ENCODE results near the gene LYPD6B. TPM values are rescaled to one million over a fixed set of nuclear protein-coding genes. Genes with fewer than 3 reads are reported as not detected.

Gene LYPD6B
- total RNA-seq, 1 experiment from 2014 or later = 6.1 TPM

GRCh38 chr2:149132339-149132738, 93.8 kb downstream of the LYPD6B start:
- no peaks in the 10 kb centered on the region for H3K36me3 ChIP-seq (ENCODE audit: control insufficient read depth in 1 of 2, insufficient read depth in 2 of 2, low read length in 2 of 2)
- no peaks in the 10 kb centered on the region for H3K9me2 ChIP-seq (ENCODE audit: insufficient read depth)
- TF ChIP-seq REST (IDR thresholded peaks at IDR 0.05; ENCODE audit: low read depth) (no peak), SIN3A (IDR thresholded peaks at IDR 0.05; ENCODE audit: low read depth) (no peak), ZNF274 (IDR thresholded peaks at IDR 0.05; ENCODE audit: low read depth, low read length) (no peak), SP1 (IDR thresholded peaks at IDR 0.05; ENCODE audit: low read depth) (no peak), CEBPB (IDR thresholded peaks at IDR 0.05; ENCODE audit: low read depth) (no peak), CBX3 (IDR thresholded peaks at IDR 0.05; ENCODE audit: low read depth) (no peak), TCF7L2 (IDR thresholded peaks at IDR 0.05; ENCODE audit: borderline replicate concordance, extremely low read depth, insufficient read depth, insufficient read length) (no peak), JUND (IDR thresholded peaks at IDR 0.05) (no peak), CTCF (IDR thresholded peaks at IDR 0.05 in 2 of 3, conservative IDR thresholded peaks at IDR 0.05 in 1 of 3; ENCODE audit: borderline replicate concordance in 1 of 3, insufficient read depth in 1 of 3, low read depth in 2 of 3, low read length in 2 of 3) (no peak), POLR2A (IDR thresholded peaks at IDR 0.05; ENCODE audit: borderline replicate concordance, extremely low read depth, insufficient read depth, insufficient read length) (no peak), ZBTB33 (IDR thresholded peaks at IDR 0.05; ENCODE audit: extremely low read depth, insufficient replicate concordance, low read length) (no peak), POLR2AphosphoS5 (IDR thresholded peaks at IDR 0.05; ENCODE audit: low read depth, low read length) (no peak), EGR1 (IDR thresholded peaks at IDR 0.05; ENCODE audit: low read depth) (no peak), ZFX (IDR thresholded peaks at IDR 0.05) (no peak), EZH2phosphoT487 (IDR thresholded peaks at IDR 0.05; ENCODE audit: borderline replicate concordance) (no peak), FOSL1 (IDR thresholded peaks at IDR 0.05; ENCODE audit: low read depth) (no peak), ELF1 (IDR thresholded peaks at IDR 0.05; ENCODE audit: borderline replicate concordance, low read depth) (no peak), YY1 (IDR thresholded peaks at IDR 0.05; ENCODE audit: extremely low read depth, insufficient replicate concordance, low read depth, low read length) (no peak), RAD21 (IDR thresholded peaks at IDR 0.05; ENCODE audit: low read depth) (no peak)
- BruUV-seq (replicated peaks) = no TSS peak
- ChIA-PET RAD21 (ENCODE audit: low non-redundant PET in 1 of 2, low total read pairs in 2 of 2, uncharacterized antibody in 2 of 2, unreplicated experiment in 2 of 2) (no interaction called here), POLR2A (no interaction called here), CTCF (no interaction called here)
- no peak overlapping the region for H2AFZ ChIP-seq (ENCODE audit: low read depth, low read length, poor library complexity, severe bottlenecking)
- H3K4me2 ChIP-seq (ENCODE audit: low read length) = no peak overlapping the region
- no peaks in the 10 kb centered on the region for H3K27me3 ChIP-seq (ENCODE audit: insufficient read depth, low read length)
- no peaks in the 10 kb centered on the region for H3K4me1 ChIP-seq (ENCODE audit: control insufficient read depth in 1 of 2, insufficient read depth in 2 of 2, low read length in 2 of 2)
- H3K27ac ChIP-seq (ENCODE audit: low read depth, low read length) = no peak overlapping the region
- no peak overlapping the region for H3K9ac ChIP-seq (ENCODE audit: low read length)
- H3K4me3 ChIP-seq (replicated peaks in 1 of 2; ENCODE audit: low read depth in 1 of 2, low read length in 2 of 2) = no peak overlapping the region
- ATAC-seq (no peak), DNase-seq (ENCODE audit: low read depth, low spot score) (no peak)
- intact Hi-C loops (cut with micrococcal nuclease) = no loop called here
- no peaks in the 10 kb centered on the region for H3K79me2 ChIP-seq (ENCODE audit: insufficient read depth, low read length)
- H3K9me3 ChIP-seq (ENCODE audit: control insufficient read depth in 1 of 2, insufficient read depth in 1 of 2, low read depth in 1 of 2, low read length in 2 of 2) = no peaks in the 10 kb centered on the region
- H4K20me1 ChIP-seq (ENCODE audit: insufficient read depth) = no peaks in the 10 kb centered on the region
